GM18861 (cell line): Measurements from ENCODE around the gene TAF1A.

ENCODE experiments used
- ATAC-seq: cut with Tn5 transposase; IDR thresholded peaks from one replicate; pipeline ENCODE4 v1.9.1; 2021; ENCODE audit not compliant: unreplicated experiment

TAF1A gene

DNA sequence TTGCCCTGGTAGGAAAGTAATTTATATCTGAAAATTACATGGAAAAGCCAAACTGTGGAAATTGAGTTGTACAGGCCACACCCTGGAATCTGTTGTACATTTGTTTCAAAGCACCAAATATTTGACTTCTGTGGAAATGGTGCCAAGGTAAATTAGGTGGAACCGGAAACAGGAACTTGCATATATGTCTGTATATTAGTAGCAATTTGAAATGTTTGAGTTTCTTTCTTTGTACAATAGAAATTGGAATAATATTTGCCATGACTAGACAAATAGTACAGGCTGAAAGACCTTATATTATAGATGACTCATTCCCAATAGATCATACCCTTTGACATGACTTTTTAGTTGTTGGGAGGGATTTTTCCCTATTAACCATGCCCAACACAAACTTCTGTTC is 10.5 kb upstream of the TAF1A start:
- ATAC-seq, result no peak

DNA sequence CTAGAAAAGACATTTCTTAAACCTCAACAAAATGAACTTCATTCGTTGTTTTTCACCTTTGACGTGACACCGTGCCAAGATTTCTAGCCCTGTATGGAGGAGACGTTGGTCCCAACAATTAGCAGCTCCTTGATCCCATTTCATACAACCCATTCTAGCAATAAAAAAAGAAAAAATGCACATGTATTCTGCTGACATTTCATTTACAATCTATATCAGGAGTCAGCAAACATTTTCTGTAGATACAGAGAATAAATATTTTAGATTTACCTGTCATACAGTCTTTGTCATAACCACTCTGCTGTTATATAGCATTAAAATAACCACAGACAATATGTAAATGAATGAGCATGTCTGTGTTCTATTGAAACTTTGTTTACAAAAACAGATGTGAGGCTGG is 7.0 kb upstream of the TAF1A start:
- ATAC-seq, result no peak

GRCh38 chr1:222594789-222595188 is 5.1 kb upstream of the TAF1A start:
- ATAC-seq, result no peak

- no peak for ATAC-seq
These were observed 2.4 kb upstream of the TAF1A start for GRCh38 chr1:222592171-222592570.

GRCh38 chr1:222588135-222588534 is 1.6 kb downstream of the TAF1A start:
- no peak for ATAC-seq

DNA sequence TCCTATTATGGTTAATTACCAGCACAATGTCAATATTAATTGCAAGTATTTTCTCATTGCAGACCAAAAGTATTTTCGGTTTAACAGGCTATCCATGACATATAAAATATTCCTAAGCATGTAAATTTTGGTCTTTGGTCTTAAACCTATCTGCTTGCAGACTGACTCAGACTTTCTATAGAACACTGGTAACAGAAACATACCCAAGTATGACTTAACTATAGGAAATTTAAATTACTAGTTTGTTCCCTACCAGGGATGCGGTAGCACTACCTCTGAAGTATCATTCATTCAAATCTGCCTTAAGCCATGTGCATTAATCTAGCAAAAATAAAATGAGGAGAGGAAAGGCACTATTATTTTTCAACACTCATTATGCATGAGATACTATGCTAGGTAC is 2.9 kb downstream of the TAF1A start:
- no peak for ATAC-seq

GRCh38 chr1:222583079-222583478 is 6.7 kb downstream of the TAF1A start:
- peak; percentile 91 for ATAC-seq

- peak; percentile 61 for ATAC-seq
These were observed 7.5 kb downstream of the TAF1A start for GRCh38 chr1:222582099-222582774.

DNA sequence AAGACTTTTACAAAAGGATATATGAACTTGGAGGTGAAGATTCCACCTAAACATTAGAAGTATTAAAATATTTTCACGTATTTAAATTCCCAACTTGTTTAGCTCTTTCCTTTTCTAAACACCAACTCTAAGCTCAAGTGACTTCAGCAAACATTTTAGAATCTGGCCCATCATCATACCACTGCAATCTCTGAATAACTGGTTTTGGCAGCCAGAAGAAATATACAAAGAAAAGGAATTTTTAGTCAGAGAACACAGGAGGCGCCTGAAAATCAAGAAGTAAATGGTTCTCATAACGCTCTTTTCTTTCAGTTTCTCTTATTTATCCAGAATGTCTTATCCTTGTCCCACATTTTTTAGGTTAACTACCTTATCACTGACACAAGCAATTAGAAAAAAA is 10.4 kb downstream of the TAF1A start:
- ATAC-seq, result no peak

GRCh38 chr1:222570837-222571236 is 18.9 kb downstream of the TAF1A start:
- ATAC-seq, result no peak

DNA sequence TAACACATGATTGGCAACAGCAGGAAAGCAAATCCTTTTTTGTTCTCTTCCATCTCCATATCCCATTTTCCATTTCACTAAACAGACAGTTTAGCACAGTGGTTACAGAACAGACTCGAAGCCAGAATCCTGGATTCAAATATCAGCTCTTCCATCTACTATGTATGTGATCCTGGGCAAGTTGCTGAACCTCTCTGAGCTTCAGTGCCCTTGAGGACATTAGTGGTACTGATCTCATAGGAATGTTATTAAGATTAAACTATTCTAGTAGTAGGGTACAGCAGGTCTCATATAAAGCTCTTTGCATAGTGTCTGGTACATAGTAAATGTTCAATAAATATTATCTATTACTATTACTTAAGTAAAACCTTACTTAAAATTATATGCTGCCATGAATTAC is 28.1 kb downstream of the TAF1A start:
- ATAC-seq, result no peak

DNA sequence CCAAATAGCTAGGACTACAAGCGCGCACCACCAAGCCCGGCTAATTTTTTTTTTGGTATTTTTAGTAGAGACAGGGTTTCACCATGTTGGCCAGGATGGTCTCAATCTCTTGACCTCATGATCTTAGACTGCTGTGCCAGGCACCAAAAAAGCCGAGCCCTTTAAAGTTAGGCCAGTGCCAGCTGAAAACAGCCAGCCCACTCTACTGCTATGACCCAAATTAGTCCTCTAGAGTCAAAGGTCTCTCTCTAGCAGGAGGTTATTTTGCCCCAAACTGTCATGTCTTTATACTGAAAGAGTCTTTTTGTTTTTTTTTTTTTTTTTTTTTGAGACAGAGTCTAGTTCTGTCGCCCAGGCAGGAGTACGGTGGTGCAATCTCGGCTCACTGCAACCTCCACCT is 32.2 kb downstream of the TAF1A start:
- no peak for ATAC-seq

- ATAC-seq, result no peak
These were observed 32.6 kb downstream of the TAF1A start for GRCh38 chr1:222557148-222557547.

GRCh38 chr1:222555992-222556615 is 33.6 kb downstream of the TAF1A start:
- no peak for ATAC-seq

DNA sequence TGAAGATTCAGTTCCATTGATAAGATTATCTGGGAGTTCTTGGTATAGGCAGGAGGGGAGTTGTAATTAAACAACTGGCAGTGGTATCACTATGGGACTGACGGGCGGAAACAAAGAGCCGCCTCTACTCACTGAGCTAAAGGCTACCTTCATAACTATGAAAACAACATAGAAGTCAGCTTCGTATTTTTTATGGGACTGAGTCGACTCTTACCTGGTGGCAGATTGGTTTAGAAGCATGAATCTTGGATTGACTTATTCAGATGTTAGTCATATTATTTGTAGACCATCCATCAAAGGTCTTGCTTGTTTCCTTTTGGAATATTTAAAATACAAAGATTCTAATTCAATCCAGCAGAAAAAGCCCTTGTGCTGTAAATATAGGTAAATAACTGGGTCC is 35.6 kb downstream of the TAF1A start:
- ATAC-seq, result no peak

DNA sequence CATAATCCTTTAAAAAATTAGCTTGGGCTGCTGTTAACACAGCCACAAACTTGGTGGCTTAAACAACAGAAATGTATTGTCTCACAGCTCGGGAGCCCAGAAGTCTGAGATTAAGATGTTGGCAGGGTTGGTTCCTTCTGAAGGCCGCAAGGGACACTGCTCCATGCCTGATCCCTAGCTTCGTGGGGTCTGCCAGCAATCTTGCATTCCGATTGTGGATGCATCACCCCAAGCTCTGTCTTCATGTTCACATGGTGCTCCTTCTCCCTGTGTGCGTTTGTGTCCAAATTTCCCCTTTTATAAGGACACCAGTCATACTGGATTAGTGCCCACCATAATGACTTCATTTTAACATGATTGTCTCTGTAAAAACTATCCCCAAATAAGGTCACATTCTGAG is 36.9 kb downstream of the TAF1A start:
- ATAC-seq, result no peak

- no peak for ATAC-seq
These were observed 41.6 kb downstream of the TAF1A start, which contains the start of gene HHIPL2 for GRCh38 chr1:222547944-222548671. Gene HHIPL2 (minus strand): TSS chr1:222548104. CDS start chr1:222548044, 60 bp downstream.

DNA sequence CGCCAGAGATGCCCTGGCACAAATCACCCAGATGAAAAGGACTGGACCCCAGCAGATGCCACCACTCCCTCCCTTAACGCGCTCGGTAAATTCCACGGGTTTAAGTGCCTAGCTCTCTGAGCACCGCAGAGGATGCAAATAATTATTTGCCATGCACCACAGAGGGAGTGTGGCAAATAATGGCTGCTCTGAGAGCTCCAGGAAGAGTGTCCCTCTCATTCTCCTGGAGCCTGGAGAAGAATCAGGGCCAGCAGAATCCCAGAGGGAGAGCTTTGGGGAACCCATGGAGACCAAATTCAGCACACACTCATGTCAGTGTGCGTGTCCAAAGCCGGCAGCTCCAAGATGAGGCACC is 42.5 kb downstream of the TAF1A start:
- no peak for ATAC-seq

DNA sequence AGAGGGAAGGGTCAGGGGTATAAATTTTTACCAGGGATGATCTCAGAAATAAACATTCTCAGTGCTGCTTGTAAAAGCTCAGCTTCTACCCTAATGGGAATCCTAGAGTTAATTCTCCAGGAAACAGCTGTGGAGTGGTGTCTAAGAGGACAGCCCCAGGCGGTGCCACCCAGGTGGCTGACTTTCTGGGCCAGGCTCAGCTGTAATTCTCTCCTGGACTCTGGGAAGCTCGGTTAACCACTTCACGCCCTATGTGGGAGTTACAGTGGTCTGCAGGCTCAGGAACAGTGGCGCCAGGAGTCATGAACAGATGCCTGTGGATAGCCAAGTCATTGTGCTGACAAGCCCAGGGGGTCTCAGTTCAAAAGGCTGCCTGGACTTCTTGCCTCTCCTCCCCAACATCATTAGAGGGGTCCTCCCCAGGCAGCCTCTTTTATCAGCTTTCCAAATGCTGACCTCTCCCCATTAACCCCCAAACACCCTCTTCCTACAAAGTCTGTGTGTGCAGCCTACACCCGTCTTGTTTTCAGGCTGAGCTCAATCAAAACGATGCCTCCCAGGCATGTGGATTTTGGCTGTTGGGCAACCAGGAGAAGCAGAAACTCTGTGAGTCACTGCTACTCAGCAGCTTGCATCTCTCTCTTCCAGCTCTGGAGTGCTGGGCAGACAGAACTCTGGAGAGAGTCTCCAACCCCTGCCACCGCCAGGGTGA is 43.0 kb downstream of the TAF1A start:
- ATAC-seq, result no peak

GRCh38 chr1:222546091-222546490 is 43.6 kb downstream of the TAF1A start:
- ATAC-seq, result no peak

DNA sequence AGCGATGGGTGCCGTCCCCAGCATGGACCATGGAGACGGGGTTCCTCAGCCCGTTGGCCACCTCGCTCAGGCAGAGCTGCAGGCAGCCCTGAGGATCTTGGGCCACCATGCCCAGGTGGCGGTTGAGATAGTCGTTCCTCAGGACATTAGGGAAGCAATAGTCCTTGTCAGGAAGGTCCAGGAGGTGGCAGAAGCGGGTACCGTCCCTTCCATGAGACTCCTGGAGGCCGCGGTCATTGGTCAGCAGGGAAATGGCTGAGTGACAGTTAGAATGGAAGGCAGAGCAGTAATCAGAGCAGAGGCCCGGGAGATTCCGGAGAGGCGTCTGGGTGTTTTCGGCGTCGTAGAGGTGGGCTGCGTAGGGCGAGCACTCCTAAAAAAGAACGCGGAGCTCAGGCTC is 45.9 kb downstream of the TAF1A start:
- ATAC-seq, result no peak

- ATAC-seq, result no peak
These were observed 49.1 kb downstream of the TAF1A start for GRCh38 chr1:222540598-222540995.
